ENCODE data around the gene TSACC.

- TF ChIP-seq CTCF (IDR thresholded peaks at IDR 0.05) (no peak), POLR2AphosphoS5 (IDR thresholded peaks at IDR 0.05; ENCODE audit: low read depth, low read length) (no peak), TCF7L2 (IDR thresholded peaks at IDR 0.05; ENCODE audit: low read depth, low read length) (no peak), REST (IDR thresholded peaks at IDR 0.05; ENCODE audit: insufficient read depth in 1 of 2, low read depth in 2 of 2, low read length in 1 of 2) (no peak)
Observed at GRCh38 chr1:156390469-156391365, 52.4 kb downstream of the TSACC start.

All from Panc1 (cell line).